Activated gamma-delta T cell treated with anti-CD3 and anti-CD28 coated beads, Interleukin-2, amount 50 U/mL, for 16 hours (primary cell): ENCODE measurements around the gene PHKG2.

ENCODE experiments used
- DNase-seq: peaks from one replicate; pipeline ENCODE4 v3.0.0-alpha.2; 2020; ENCODE audit warnings: low read depth

PHKG2 gene

DNA sequence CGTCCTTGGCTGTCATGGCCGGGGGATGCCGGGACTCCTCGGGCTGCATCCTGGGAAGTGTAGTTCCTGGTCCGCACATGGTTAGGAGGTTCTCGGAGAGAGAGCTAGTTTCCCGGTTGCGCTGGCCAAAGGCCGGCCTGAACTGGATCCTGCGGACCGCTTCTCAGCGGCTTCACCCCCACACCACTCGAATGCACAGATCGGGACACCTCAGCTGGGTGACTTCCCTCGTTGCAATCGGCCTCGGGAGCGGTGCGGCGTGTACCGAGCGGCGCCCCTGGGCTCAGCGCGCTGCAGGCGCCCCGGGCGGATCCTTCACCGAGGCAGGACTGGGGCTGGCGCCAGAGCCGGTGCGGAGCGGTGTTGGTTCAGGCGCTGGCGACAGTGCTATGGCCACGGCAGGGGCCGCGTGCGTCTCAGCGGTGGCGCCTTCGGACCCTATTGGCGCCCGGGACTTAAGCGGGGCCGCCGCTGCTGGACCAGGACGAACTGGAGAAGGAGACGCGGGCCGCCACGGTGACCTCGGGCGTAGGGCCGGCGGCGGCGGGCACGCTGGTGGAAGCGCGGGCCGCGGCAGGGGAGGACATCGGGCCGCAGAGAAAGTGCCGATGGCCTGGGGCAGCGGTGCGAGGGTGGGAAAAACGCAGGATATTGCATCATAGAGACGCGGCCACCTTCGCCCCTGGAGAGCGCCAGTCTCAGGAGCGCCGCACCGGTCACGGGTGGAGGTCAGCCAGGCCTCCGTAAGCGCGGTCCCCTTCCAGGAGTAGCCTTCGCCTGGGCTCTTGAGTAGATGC lies 27.4 kb downstream of the PHKG2 start:
- DNase-seq = no peak

DNA sequence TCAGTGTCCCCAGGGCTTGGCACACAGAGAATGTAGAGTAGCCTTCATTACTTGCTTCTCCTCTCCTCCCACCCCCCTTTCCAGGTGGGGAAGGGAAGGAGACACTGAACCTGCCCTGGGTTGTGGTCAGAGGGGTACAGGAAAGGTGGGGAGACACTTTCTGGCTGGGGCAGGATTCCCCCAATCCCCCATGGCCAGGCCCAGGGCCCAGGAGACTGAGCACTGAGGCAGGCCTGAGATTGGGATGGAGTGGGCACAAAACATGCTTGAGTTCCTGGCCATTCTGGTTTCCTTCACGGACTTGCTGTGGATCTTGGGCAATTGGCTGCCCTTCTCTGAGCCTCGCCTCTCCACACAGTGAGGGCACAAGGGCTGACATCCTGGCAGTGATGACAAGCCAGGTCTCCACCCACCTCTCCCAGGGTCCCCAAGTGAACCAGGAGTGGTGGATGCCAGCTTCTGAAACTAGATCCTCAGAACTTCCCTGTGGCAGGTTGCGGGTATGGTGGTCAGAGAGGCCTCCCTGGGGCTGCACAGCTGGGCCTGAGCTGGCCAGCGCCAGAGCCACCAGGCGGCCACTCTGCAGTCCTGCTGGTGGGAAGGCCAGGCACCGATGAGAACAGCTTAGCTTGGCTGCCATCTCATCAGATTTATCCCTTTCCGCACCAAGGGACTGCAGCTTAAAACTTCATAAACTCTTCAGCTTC lies 29.5 kb downstream of the PHKG2 start:
- DNase-seq = no peak

DNA sequence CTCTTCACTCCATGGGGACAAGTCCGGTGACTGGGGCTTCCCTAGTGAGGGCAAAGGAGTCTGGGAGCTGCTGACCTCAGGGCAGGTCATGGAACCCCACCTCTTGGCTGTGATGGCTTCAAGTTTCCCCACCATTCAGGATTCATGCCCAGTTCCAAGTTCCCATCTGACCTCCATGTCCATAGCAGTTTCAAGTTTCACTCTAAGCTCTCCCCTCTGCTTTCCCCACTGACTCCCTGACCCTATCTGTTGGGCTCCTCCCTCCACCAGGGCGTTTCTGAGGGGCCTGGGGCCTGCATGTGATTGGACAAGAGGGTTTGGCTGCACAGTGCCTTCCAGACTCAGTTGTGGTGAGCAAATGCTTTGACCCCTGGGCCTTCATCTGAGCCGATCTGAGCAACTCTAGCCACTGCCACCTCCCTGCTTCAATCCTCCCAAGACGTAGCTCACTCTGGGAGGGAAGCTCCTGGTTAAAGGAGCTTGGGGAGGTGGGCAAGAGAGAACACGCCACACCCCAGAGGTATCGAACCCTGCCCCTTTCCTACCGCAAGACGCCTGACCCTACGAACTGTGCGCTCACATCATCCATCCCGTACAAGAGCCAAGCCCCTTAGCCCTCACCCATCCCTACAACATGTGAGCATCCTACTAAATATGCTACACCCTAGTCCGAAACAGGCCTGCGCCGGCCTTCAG lies 30.5 kb downstream of the PHKG2 start:
- no peak for DNase-seq

GRCh38 chr16:30779596-30779995 lies 31.4 kb downstream of the PHKG2 start:
- no peak for DNase-seq

GRCh38 chr16:30780021-30780420 lies 31.8 kb downstream of the PHKG2 start:
- no peak for DNase-seq

DNA sequence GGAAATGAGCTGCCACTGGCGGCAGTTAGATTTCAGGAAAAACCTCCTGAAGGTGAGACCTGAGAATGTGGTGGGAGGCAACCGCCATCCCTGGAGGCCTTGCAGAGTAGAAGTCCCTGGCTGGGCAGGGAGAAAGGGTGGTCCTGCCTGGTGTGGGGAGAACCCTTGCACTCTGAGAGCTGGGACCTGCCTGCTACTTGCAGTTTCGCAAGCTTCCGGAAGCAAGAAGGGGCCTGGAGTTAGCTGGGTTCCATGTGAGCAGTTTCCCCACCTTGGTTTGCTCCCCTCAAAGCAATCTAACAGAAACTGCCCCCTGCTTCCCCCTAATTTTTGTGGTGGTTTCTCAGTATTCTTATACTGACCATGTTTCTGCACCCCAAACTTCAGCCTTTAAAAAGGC lies 32.3 kb downstream of the PHKG2 start:
- DNase-seq = no peak

DNA sequence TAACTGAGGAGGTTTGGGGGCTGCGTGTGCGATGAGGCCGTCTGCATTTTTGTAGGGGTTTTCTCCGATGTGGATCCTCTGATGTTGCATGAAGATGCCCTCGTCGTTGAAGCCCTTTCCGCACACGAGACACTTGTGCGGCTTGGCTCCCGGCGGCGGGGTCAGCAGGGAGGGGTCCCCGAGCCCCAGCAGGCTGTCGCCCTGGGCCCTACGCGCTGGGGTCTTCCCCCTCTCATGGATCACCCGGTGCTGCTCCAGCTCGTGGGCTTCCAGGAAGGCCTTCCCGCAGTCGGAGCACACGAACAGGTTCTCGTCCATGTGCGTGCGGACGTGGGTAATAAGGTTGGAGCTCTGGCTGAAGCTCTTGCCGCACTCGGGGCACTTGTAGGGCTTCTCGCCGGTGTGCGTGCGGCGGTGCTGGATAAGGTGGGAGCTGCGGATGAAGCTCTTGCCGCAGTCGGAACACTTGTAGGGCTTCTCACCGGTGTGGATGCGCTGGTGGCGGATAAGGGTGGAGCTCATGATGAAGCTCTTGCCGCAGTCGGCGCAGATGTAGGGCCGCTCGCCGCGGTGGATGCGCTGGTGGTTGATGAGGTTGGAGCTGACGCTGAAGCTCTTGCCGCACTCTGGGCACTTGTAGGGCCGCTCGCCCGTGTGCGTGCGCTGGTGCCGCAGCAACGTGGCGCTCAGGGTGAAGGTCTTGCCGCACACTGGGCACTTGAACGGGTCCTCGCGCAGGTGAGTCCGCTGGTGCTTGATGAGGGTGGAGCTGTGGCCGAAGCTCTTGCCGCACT lies 34.5 kb downstream of the PHKG2 start:
- no peak for DNase-seq

DNA sequence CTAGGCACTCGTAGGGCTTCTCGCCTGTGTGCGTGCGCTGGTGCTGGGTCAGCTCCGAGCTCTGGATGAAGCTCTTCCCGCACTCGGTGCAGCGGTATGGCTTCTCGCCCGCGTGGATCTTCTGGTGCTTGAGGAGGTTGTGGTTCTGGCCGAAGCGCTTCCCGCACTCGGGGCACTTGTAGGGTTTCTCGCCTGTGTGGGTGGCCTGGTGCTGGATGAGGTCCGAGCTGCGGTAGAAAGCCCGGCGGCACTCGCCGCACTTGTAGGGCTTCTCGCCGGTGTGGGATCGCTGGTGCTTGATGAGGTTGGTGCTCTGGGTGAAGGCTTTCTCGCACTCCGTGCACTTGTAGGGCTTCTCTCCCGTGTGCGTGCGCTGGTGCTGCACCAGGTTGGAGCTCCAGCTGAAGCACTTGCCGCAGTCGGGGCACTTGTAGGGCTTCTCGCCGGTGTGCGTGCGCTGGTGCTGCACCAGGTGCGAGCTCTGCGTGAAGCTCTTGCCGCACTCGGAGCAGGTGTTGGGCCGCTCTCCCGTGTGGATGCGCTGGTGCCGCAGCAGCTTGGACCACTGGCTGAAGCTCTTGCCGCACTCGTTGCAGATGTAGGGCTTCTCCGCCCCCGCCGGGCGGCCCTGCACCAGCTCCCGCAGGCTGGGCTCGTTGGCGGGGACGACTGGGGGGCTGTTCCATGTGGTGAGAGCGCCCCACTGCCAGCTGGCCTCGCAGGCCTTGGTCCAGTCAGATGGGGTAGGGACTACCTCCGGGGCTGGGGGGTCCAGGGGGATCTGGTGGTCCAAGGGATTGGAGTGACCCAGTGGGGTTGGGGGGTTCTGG lies 35.3 kb downstream of the PHKG2 start:
- DNase-seq = no peak

DNA sequence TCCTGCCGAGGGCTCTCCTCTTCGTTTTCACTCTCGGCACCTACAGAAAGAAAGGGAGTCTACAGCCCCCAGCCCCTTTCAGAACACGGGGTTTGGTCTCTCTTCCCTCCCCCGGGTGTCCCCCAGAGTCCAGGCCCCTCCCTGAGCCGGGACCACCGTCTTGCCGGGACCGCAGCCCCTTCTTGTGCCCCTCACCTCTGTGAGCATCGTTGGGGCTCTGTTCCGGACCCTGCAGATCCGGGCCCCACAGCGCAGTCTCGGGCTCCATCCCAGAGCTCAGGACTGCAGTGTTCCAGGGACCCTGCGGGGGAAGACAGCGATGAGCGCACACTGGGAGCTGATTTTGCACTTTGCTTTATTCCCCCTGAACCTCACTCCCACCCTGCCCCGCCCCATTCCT lies 36.0 kb downstream of the PHKG2 start:
- no peak for DNase-seq

DNA sequence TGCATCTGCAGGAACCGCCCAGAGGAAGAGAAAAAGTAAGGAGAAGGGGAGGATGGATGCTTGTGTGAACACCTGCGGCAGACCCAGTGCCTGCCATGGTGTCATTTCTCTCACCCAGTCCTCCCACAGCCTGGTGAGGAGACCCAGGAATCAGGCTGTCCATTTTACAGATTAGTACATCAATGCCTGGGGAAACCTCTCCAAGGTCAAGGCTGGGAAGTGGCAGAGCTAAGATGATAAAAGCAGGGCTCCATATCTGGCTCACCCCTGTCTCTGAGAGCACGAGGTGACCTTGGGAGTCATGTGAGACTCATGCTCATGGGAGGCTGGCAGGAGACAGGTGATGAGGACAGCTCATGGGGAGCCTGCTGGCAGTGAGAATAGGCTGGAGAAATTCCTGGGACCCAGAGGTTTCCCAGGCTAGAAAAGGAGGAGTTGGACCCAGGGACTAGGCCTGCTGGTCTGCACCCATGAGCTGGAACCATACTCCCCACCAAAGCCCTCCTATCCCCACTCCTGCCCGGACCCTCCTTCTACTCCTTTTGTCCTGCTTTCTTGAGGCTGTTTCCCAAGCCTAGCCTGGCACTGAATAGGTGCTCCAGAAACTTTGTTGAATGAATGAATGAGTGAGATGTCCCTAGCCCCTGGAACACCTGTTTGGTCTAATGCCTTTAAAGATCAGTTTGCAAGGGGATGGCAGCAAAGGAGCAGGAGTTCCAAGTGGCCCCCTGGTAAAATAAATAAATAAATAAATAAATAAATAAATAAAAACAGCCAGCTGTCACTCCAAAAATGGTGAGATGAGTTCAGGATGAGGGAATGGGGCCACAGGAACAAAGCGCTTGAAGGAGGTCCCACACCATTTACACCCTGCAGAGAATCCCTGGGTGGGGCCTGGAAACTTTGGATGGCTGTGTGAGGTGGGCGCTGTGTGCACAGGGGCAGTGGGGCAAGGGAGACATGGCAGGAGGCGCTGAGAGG lies 37.2 kb downstream of the PHKG2 start:
- DNase-seq = no peak

DNA sequence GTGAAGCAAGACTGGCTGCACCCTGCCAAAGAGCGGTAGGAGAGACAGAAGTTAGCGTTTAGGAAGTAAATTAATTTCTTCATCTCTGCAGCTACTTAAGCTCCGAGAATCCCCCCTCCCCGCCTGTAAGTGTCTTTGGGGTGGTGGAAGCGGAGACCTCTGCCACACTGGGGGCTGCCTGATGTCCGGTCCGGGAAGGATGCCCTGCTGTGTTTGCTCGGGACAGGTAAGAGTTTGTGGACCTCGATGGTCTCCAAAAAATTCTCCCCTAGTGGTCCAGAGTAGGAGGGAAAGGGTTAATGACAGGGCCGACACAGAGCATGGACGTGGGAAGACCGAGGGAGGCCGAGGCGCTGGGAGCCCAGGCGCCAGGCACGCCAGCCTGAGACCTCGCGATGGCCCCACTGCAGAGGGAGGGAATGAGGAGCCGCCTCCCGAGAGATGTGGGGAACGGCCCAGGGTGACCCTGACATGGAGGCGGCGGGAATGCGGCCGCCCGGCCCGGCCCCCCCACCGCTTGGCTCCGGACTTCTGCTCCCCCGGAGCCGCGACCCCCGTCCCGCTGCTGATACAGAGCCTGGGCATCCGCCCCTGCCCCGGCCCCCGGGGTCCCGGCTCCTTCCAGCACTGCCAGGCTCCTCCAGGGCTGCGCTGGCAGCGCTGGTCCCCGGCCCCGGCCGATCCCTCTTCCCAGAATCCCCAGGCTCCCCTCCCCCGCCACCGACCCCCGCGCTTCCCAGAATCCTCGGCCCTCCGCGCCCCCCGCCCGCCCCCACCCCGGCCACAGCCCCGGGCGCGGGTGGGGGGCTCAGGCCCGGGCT lies 38.1 kb downstream of the PHKG2 start:
- no peak for DNase-seq

- no peak for DNase-seq
Measured at GRCh38 chr16:30786936-30787612, 38.8 kb downstream of the PHKG2 start, which contains the start of gene ZNF629. Gene ZNF629, minus strand, starts transcription at chr16:30787205. Its CDS starts 2,723 bp downstream, at chr16:30784482.

- no peak for DNase-seq
Measured at GRCh38 chr16:30787613-30788378, 39.6 kb downstream of the PHKG2 start.

- no peak for DNase-seq
Measured at GRCh38 chr16:30793508-30794069, 45.4 kb downstream of the PHKG2 start.

GRCh38 chr16:30794634-30795033 lies 46.4 kb downstream of the PHKG2 start:
- no peak for DNase-seq

DNA sequence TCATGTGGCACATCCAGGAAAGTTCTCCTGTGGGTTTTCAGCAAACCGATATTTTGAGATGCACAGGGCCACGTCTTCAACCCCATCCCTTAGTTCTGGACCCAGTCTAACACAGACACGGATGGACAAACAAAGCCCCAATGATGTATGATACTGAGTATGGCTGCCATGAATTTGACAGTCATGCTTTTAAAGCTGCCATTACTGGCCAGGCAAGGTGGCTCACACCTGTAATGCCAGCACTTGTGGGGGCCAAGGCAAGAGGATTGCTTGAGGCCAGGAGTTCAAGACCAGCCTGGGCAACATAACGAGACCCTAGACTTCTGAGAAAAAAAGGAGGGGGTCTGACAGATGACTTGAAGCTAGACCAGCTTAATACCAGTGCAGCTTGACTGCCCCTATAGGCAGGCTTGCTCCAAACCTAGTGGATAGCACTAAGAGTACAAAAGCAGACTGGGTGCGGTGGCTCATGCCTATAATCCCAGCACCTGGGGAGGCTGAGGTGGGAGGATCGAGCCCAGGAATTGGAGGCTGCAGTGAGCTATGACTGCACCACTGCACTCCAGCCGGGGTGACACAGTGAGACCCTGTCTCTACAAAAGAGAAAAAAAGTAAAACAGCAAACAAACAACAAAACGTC lies 49.6 kb downstream of the PHKG2 start:
- no peak for DNase-seq
